ENCODE data around the gene RAPGEF1.

Gene RAPGEF1

GRCh38 chr9:131639769-131640437 lies 100.0 kb downstream of the RAPGEF1 start:
- no peak for DNase-seq

GRCh38 chr9:131636593-131636992 lies 103.3 kb downstream of the RAPGEF1 start:
- no peak for DNase-seq

GRCh38 chr9:131635892-131636291 lies 104.0 kb downstream of the RAPGEF1 start:
- no peak for DNase-seq

GRCh38 chr9:131635285-131635684 lies 104.6 kb downstream of the RAPGEF1 start:
- DNase-seq = peak; percentile 78

GRCh38 chr9:131633491-131634031 lies 106.3 kb downstream of the RAPGEF1 start:
- DNase-seq = no peak

- no peak for DNase-seq
Observed at GRCh38 chr9:131631306-131631705, 108.6 kb downstream of the RAPGEF1 start.

- peak; percentile 41 for DNase-seq
Observed at GRCh38 chr9:131630205-131630831, 109.6 kb downstream of the RAPGEF1 start.

- no peak for DNase-seq
Observed at GRCh38 chr9:131629825-131630204, 110.1 kb downstream of the RAPGEF1 start.

- DNase-seq = no peak
Observed at GRCh38 chr9:131629226-131629500, 110.7 kb downstream of the RAPGEF1 start.

GRCh38 chr9:131628459-131629225 lies 111.2 kb downstream of the RAPGEF1 start:
- no peak for DNase-seq

GRCh38 chr9:131627648-131628458 lies 112.0 kb downstream of the RAPGEF1 start:
- peak; percentile 44 for DNase-seq

GRCh38 chr9:131627326-131627647 lies 112.6 kb downstream of the RAPGEF1 start:
- no peak for DNase-seq

GRCh38 chr9:131625790-131626670 lies 113.8 kb downstream of the RAPGEF1 start:
- no peak for DNase-seq

GRCh38 chr9:131625508-131625787 lies 114.4 kb downstream of the RAPGEF1 start:
- DNase-seq = no peak

- DNase-seq = no peak
Observed at GRCh38 chr9:131624636-131625507, 115.0 kb downstream of the RAPGEF1 start.

GRCh38 chr9:131623655-131624330 lies 116.1 kb downstream of the RAPGEF1 start:
- DNase-seq = no peak

GRCh38 chr9:131622523-131622922 lies 117.4 kb downstream of the RAPGEF1 start:
- DNase-seq = no peak

GRCh38 chr9:131621551-131622358 lies 118.1 kb downstream of the RAPGEF1 start:
- DNase-seq = no peak

- no peak for DNase-seq
Observed at GRCh38 chr9:131620764-131621520, 118.9 kb downstream of the RAPGEF1 start.

All from stimulated activated CD4-positive, alpha-beta T cell treated with anti-CD3 and anti-CD28 coated beads, Interleukin-15, amount 100 ng/mL, for 24 hours (primary cell).